Spleen (tissue), 11 donors: ENCODE results near the gene CACNB2. TPM values are rescaled to one million over a fixed set of nuclear protein-coding genes. Genes with fewer than 3 reads are reported as not detected.
"Not testable (repeated sequence)": the region's sequence is repeated elsewhere in the genome, so short reads cannot be mapped to it uniquely, and the experiment has no call there.

Experiments used
- DNase-seq: peaks from one replicate; pipeline ENCODE4 v3.0.0-alpha.2; 2020
- H3K27ac ChIP-seq, 8 donors: fragments of 200-600 bp; sonication (generic) in 7 of 8; 1 replicate in 4 of 8; 2 replicates in 4 of 8; pipeline versions ENCODE4 v1.5.0 to v1.8.0; 2016 to 2021; ENCODE audit warnings: inconsistent platforms in 4 of 8, mild to moderate bottlenecking in 4 of 8, moderate library complexity in 1 of 8
- H3K27me3 ChIP-seq, 7 donors: fragments of 200-600 bp; sonication (generic) in 6 of 7; replicated peaks in 1 of 7; 1 replicate in 4 of 7; 2 replicates in 3 of 7; pipeline versions ENCODE4 v1.5.0 to v1.8.0; 2016 to 2021; ENCODE audit warnings: inconsistent platforms in 3 of 7, mild to moderate bottlenecking in 1 of 7
- H3K36me3 ChIP-seq, 6 donors: fragments of 200-600 bp; sonication (generic) in 5 of 6; 1 replicate in 4 of 6; 2 replicates in 2 of 6; pipeline versions ENCODE4 v1.5.0 to v1.8.0; 2016 to 2021; ENCODE audit warnings: inconsistent platforms in 2 of 6
- H3K4me1 ChIP-seq, 6 donors: fragments of 200-600 bp; sonication (generic) in 5 of 6; 1 replicate in 3 of 6; 2 replicates in 3 of 6; pipeline versions ENCODE4 v1.5.0 to v1.8.0; 2016 to 2021; ENCODE audit warnings: inconsistent platforms in 3 of 6
- H3K4me3 ChIP-seq, 8 donors: fragments of 200-600 bp; sonication (generic) in 7 of 8; 1 replicate in 4 of 8; 2 replicates in 4 of 8; pipeline versions ENCODE4 v1.5.0 to v1.8.0; 2016 to 2021; ENCODE audit warnings: inconsistent platforms in 4 of 8, mild to moderate bottlenecking in 4 of 8, moderate library complexity in 2 of 8
- H3K9me3 ChIP-seq, 8 donors: fragments of 200-600 bp; sonication (generic) in 7 of 8; 1 replicate in 4 of 8; 2 replicates in 4 of 8; pipeline versions ENCODE4 v1.5.0 to v1.8.0; 2016 to 2021; ENCODE audit warnings: inconsistent platforms in 4 of 8
- POLR2A ChIP-seq, 3 donors: fragments of 450-650 bp; IDR thresholded peaks; one replicate each; pipeline ENCODE4 v1.5.1; 2017; ENCODE audit warnings: antibody characterized with exemption in 3 of 3, mild to moderate bottlenecking in 1 of 3
- POLR2AphosphoS5 ChIP-seq, 3 donors: sonication (generic); formaldehyde crosslinking; IDR thresholded peaks; one replicate each; pipeline ENCODE4 v1.5.1; 2017; ENCODE audit warnings: antibody characterized with exemption in 3 of 3
- WGBS, 5 donors: extraction: QIAGEN DNeasy Blood & Tissue Kit in 3 of 5; methylation state at CpG; one replicate each; pipeline versions ENCODE4 v1.1.5 to v1.1.7; 2013 to 2018; 5-methylcytosine and 5-hydroxymethylcytosine counted together
- intact Hi-C: fragments of 100-400 bp; cut with DNase I; formaldehyde crosslinking; loops from one replicate; pipeline ENCODE4 v1.15.0; 2023; ENCODE audit warnings: low total_unique reads
- polyA plus RNA-seq, 3 donors: library from polyadenylated mRNA; stranded (reverse); fragments of 200-250 nt; gene quantifications; one replicate each; pipeline ENCODE4 v1.2.1, GENCODE V29; 2013
- total RNA-seq, 7 donors: library from RNA; depleted of rRNA in 3 of 7; stranded (reverse); fragments of >200 nt in 3 of 7; fragmentation: NEBNext Ultra II Directional in 4 of 7; extraction: Animal tissue kit (Norgen Biotek cat#: 25700) in 4 of 7; gene quantifications; one replicate each; pipeline versions ENCODE4 v1.1.0 to v1.2.1, GENCODE V29; 2016 to 2021
- TF ChIP-seq, protein P1 (sequence below), 11 experiments: fragments of 200-600 bp in 7 of 11; fragments of 450-650 bp in 4 of 11; sonication (generic) in 4 of 11; IDR thresholded peaks in 8 of 11; conservative IDR thresholded peaks in 3 of 11; 1 replicate in 7 of 11; 2 replicates in 4 of 11; pipeline versions ENCODE4 v1.4.0 to v1.8.0; 2016 to 2021; ENCODE audit warnings: antibody characterized with exemption in 11 of 11, inconsistent platforms in 4 of 11, mild to moderate bottlenecking in 1 of 11
- donor health status: healthy with polysubstance abuse.
- donor health status: DM: no; HTN: no; CAD: no; lungs with moderate emphysema.
- donor health status: DM: no; HTN: no; CAD: no.
- donor health status: Bipolar disorder and iron deficiency.
- donor health status: healthy.
- donor health status: DM: no; HTN: no; CAD: no.
- donor health status: DM: yes; HTN: yes; CAD: no.

CACNB2 gene
- total and polyA plus RNA-seq, 10 donors, result 0.17 to 0.79 (median 0.44) TPM; not detected in 1

DNA sequence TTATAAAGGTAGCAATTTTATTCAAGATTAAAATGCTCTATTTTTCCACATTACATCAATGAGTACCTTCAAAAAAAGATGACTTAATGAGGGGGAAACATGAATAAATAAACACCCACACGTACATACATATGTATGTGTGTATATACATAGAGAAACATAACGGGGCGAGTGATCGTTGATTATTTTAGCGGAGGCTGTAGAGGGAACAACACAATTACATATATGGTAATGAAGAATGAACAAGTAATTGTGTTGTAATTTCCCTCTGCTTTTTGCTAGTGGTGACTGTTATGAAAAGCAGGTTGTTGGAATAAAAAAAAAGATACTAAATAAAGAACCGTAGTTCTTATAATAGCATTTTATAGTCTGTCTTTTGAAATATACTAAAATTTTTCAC, 63.2 kb downstream of the CACNB2 start:
- TF ChIP-seq, protein P1, sequence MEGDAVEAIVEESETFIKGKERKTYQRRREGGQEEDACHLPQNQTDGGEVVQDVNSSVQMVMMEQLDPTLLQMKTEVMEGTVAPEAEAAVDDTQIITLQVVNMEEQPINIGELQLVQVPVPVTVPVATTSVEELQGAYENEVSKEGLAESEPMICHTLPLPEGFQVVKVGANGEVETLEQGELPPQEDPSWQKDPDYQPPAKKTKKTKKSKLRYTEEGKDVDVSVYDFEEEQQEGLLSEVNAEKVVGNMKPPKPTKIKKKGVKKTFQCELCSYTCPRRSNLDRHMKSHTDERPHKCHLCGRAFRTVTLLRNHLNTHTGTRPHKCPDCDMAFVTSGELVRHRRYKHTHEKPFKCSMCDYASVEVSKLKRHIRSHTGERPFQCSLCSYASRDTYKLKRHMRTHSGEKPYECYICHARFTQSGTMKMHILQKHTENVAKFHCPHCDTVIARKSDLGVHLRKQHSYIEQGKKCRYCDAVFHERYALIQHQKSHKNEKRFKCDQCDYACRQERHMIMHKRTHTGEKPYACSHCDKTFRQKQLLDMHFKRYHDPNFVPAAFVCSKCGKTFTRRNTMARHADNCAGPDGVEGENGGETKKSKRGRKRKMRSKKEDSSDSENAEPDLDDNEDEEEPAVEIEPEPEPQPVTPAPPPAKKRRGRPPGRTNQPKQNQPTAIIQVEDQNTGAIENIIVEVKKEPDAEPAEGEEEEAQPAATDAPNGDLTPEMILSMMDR (IDR thresholded peaks at IDR 0.05 in 8 of 11, conservative IDR thresholded peaks at IDR 0.05 in 3 of 11), result no peak
- TF ChIP-seq POLR2AphosphoS5 (IDR thresholded peaks at IDR 0.05), result no peak
- TF ChIP-seq POLR2A (IDR thresholded peaks at IDR 0.05), result no peak
- 43 to 70% (median 52%) methylated on average over 6 of the region's 6 CpGs for WGBS, 5 donors
- no peak for DNase-seq

DNA sequence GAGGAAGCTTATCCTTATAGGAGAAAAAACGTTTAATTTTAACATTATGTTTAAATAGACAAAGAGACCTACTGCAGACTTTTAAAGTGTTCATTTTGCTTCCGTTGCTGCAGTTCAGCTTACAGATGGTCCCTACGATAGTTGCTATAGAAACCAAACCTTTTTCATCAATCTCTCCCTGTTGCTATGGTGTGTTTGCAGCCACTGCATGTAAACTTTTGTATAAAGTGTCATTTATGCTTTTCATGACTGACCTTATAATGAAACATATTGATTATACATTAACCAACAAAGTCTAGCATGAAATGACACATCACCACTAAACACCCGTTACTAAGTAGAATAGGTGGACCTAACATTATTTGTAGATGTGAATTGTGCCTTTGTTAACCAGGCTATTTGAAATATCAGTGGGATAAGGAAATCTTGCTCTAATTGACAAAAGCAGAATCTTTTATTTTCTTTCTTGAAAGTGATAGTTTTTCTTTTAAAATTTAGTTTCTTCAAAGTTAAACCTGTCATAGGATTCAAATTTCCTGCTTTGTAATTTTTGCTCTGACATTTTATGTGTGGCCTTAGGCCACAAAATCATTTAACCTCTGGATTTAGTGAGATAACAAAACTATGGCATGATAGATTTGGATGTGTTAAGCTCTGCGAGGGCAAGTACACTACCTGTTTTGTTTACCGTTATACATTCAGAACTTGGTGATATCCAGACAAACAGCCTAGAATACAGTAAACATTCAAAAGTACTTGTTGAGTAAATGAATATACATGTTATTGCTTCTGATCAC, 64.0 kb downstream of the CACNB2 start:
- intact Hi-C loops, result no loop called here
- Histone ChIP-seq H3K4me1 (no peaks in the 10 kb centered on the region), H3K27me3 (no peaks in the 10 kb centered on the region), H3K4me3 (no peak overlapping the region), H3K9me3 (no peaks in the 10 kb centered on the region), H3K36me3 (no peaks in the 10 kb centered on the region), H3K27ac (no peak overlapping the region)
- TF ChIP-seq POLR2AphosphoS5 (IDR thresholded peaks at IDR 0.05) (no peak), POLR2A (IDR thresholded peaks at IDR 0.05) (no peak)
- TF ChIP-seq, protein P1 (IDR thresholded peaks at IDR 0.05 in 8 of 11, conservative IDR thresholded peaks at IDR 0.05 in 3 of 11), result no peak
- DNase-seq, result no peak
- WGBS, 5 donors, result 33 to 44% (median 37%) methylated on average over 6 of the region's 6 CpGs

More for the DNA sequence above, 63.2 kb downstream of the CACNB2 start:
- Histone ChIP-seq H3K36me3 (no peaks in the 10 kb centered on the region), H3K4me3 (no peak overlapping the region), H3K9me3 (no peaks in the 10 kb centered on the region), H3K4me1 (no peaks in the 10 kb centered on the region), H3K27me3 (no peaks in the 10 kb centered on the region), H3K27ac (no peak overlapping the region)
- intact Hi-C loops, result no loop called here

DNA sequence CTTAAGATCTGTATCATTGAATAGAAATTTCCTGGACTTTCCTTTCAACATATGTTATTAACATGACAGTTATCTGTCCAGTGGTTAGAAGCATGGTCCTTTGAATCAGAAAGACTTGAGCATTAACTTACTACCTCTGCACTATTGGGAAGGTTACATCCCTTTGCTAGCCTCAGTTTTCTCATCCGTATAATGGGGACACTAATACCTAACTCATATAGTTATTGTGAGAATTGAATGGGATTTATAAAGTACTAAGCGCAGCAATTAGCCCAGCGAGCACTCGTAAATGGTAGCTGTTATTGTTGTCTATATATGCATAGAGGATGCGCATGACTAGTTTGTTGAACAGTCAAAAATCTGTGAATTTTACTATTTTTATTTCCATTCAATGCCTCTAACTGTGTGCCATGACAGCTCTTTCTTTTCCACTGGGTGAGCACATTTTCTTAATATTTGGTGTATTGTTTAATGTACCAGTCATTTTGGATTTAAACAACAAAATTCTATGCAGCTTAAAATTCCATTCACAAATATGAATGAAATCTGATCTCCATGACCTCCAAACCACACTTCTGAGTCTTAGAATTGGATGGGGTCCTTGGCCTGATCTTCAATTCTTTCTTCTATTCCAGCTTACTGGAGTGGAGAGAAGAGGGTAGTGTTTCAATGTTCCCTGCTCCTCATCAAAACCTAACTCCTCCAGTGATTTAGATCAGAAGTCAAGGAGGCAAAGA, 65.0 kb downstream of the CACNB2 start:
- 95 to 96% (median 95%) methylated on average over 5 of the region's 5 CpGs for WGBS, 5 donors
- no peak for TF ChIP-seq POLR2A (IDR thresholded peaks at IDR 0.05)
- TF ChIP-seq POLR2AphosphoS5 (IDR thresholded peaks at IDR 0.05), result no peak
- TF ChIP-seq, protein P1 (IDR thresholded peaks at IDR 0.05 in 8 of 11, conservative IDR thresholded peaks at IDR 0.05 in 3 of 11), result no peak

DNA sequence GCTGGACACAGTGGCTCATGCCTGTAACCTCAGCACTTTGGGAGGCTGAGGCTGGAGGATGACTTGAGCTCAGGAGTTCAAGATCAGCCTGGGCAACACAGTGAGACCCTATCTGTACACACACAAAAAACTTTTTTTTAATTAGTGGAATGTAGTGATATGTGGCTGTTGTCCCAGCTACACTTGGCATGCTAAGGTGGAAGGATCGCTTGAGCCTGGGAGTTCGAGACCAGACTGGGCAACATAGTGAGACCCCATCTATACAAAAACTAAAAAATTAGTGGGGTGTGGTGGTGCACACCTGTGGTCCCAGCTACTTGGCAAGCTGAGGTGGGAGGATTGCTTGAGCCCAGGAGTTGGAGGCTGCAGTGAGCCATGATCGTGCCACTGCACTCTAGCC, 68.0 kb downstream of the CACNB2 start:
- H3K27me3 ChIP-seq, H3K4me3 ChIP-seq, H3K4me1 ChIP-seq, H3K27ac ChIP-seq, H3K36me3 ChIP-seq, intact Hi-C loops, H3K9me3 ChIP-seq, DNase-seq: not testable (repeated sequence)
- 88 to 100% (median 95%) methylated on average over 3 of the region's 3 CpGs for WGBS, 5 donors

More for the DNA sequence above, 65.0 kb downstream of the CACNB2 start:
- no peaks in the 10 kb centered on the region for H3K9me3 ChIP-seq
- no peaks in the 10 kb centered on the region for H3K4me1 ChIP-seq
- H3K27me3 ChIP-seq, result no peaks in the 10 kb centered on the region
- no peak overlapping the region for H3K27ac ChIP-seq
- no peak for DNase-seq
- intact Hi-C loops, result no loop called here
- no peaks in the 10 kb centered on the region for H3K36me3 ChIP-seq
- H3K4me3 ChIP-seq, result no peak overlapping the region
